ENCODE data around the gene ZNF260.

- no peak for TF ChIP-seq POLR2A (IDR thresholded peaks at IDR 0.05)
- TF ChIP-seq, protein P1, sequence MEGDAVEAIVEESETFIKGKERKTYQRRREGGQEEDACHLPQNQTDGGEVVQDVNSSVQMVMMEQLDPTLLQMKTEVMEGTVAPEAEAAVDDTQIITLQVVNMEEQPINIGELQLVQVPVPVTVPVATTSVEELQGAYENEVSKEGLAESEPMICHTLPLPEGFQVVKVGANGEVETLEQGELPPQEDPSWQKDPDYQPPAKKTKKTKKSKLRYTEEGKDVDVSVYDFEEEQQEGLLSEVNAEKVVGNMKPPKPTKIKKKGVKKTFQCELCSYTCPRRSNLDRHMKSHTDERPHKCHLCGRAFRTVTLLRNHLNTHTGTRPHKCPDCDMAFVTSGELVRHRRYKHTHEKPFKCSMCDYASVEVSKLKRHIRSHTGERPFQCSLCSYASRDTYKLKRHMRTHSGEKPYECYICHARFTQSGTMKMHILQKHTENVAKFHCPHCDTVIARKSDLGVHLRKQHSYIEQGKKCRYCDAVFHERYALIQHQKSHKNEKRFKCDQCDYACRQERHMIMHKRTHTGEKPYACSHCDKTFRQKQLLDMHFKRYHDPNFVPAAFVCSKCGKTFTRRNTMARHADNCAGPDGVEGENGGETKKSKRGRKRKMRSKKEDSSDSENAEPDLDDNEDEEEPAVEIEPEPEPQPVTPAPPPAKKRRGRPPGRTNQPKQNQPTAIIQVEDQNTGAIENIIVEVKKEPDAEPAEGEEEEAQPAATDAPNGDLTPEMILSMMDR (IDR thresholded peaks at IDR 0.05), result no peak
Measured at GRCh38 chr19:36508325-36508724, 19.7 kb downstream of the ZNF260 start.
